GM23338 (cell line): ENCODE data around the gene ZBP1. TPM values are rescaled to one million over a fixed set of nuclear protein-coding genes. Genes with fewer than 3 reads are reported as not detected.

Experiments
- ATAC-seq: fragments of 200-7000 bp; cut with Tn5 transposase; 3 replicates; pipeline ENCODE4 v1.9.1; 2020
- DNase-seq: peaks from one replicate; pipeline ENCODE4 v3.0.0-alpha.2; 2015; ENCODE audit warnings: low spot score
- H2AFZ ChIP-seq: fragments of 200-600 bp; sonication (generic); 2 replicates; pipeline ENCODE4 v1.8.0; 2016; ENCODE audit warnings: antibody characterized with exemption, mild to moderate bottlenecking, moderate library complexity
- H3F3A ChIP-seq: fragments of 200-600 bp; sonication (generic); replicated peaks from 2 replicates; pipeline ENCODE4 v1.8.0; 2017; ENCODE audit warnings: antibody characterized with exemption, mixed run types, low read depth
- H3K27ac ChIP-seq: fragments of 200-600 bp; sonication (generic); 2 replicates; pipeline ENCODE4 v1.6.1; 2016; ENCODE audit warnings: low read depth
- H3K27me3 ChIP-seq: fragments of 200-600 bp; sonication (generic); 2 replicates; pipeline ENCODE4 v1.8.0; 2016; ENCODE audit warnings: mild to moderate bottlenecking, mixed run types, moderate library complexity; ENCODE audit not compliant: insufficient read depth
- H3K36me3 ChIP-seq: fragments of 200-600 bp; sonication (generic); 2 replicates; pipeline ENCODE4 v1.8.0; 2016; ENCODE audit warnings: mild to moderate bottlenecking; ENCODE audit not compliant: insufficient read depth
- H3K4me1 ChIP-seq: fragments of 200-600 bp; sonication (generic); 2 replicates; pipeline ENCODE4 v1.8.0; 2016; ENCODE audit warnings: mild to moderate bottlenecking, moderate library complexity; ENCODE audit not compliant: insufficient read depth
- H3K4me2 ChIP-seq: fragments of 200-600 bp; sonication (generic); 2 replicates; pipeline ENCODE4 v1.7.1; 2017; ENCODE audit warnings: mixed run types
- H3K4me3 ChIP-seq: fragments of 200-600 bp; sonication (generic); 2 replicates; pipeline ENCODE4 v1.6.1; 2016; ENCODE audit warnings: mixed run types
- H3K79me2 ChIP-seq: fragments of 200-600 bp; sonication (generic); replicated peaks from 2 replicates; pipeline ENCODE4 v1.8.0; 2017; ENCODE audit warnings: mild to moderate bottlenecking; ENCODE audit not compliant: insufficient read depth
- H3K9me2 ChIP-seq: fragments of 200-600 bp; sonication (generic); 2 replicates; pipeline ENCODE4 v1.8.0; 2017; ENCODE audit not compliant: insufficient read depth
- H4K20me1 ChIP-seq: fragments of 200-600 bp; sonication (generic); replicated peaks from 2 replicates; pipeline ENCODE4 v1.8.0; 2017; ENCODE audit warnings: mild to moderate bottlenecking; ENCODE audit not compliant: insufficient read depth
- H3K27ac Mint-ChIP-seq: 2 replicates; pipeline ENCODE4 v1.8.0; 2020; ENCODE audit warnings: inconsistent platforms, mild to moderate bottlenecking, moderate library complexity, mixed read lengths
- H3K27me3 Mint-ChIP-seq: 3 replicates; pipeline ENCODE4 v1.8.0; 2022; ENCODE audit warnings: low read depth, mild to moderate bottlenecking, moderate library complexity, mixed read lengths, inconsistent platforms; ENCODE audit not compliant: insufficient read depth, poor library complexity
- H3K36me3 Mint-ChIP-seq: 3 replicates; pipeline ENCODE4 v1.8.0; 2021; ENCODE audit warnings: low read depth, mild to moderate bottlenecking, inconsistent platforms, moderate library complexity, mixed read lengths
- H3K4me1 Mint-ChIP-seq: 3 replicates; pipeline ENCODE4 v1.8.0; 2020; ENCODE audit warnings: mild to moderate bottlenecking, inconsistent platforms, mixed read lengths
- H3K4me3 Mint-ChIP-seq: 3 replicates; pipeline ENCODE4 v1.8.0; 2021; ENCODE audit warnings: moderate library complexity, mild to moderate bottlenecking, inconsistent platforms, mixed read lengths
- H3K9me3 Mint-ChIP-seq: 3 replicates; pipeline ENCODE4 v1.8.0; 2020; ENCODE audit warnings: moderate library complexity, mild to moderate bottlenecking, inconsistent platforms, mixed read lengths
- CREB1 ChIP-seq: fragments of 250-450 bp; sonication (Bioruptor Pico); IDR thresholded peaks from 2 replicates; pipeline ENCODE4 v1.5.0; 2020; ENCODE audit warnings: low read depth, mild to moderate bottlenecking, moderate library complexity
- EZH2 ChIP-seq: fragments of 200-600 bp; sonication (generic); IDR thresholded peaks from one replicate; pipeline ENCODE4 v1.8.0; 2017; ENCODE audit warnings: antibody characterized with exemption, mild to moderate bottlenecking, low read depth; ENCODE audit not compliant: unreplicated experiment
- EZH2phosphoT487 ChIP-seq: fragments of 200-600 bp; sonication (generic); IDR thresholded peaks from one replicate; pipeline ENCODE4 v1.8.1; 2018; ENCODE audit warnings: antibody characterized with exemption; ENCODE audit not compliant: unreplicated experiment
- JUNB ChIP-seq: IDR thresholded peaks from one replicate; pipeline ENCODE4 v1.6.1; 2016; ENCODE audit warnings: antibody characterized with exemption; ENCODE audit not compliant: unreplicated experiment
- NANOG ChIP-seq: IDR thresholded peaks from 2 replicates; pipeline ENCODE4 v1.6.1; 2016; ENCODE audit warnings: antibody characterized with exemption, borderline replicate concordance
- POLR2AphosphoS5 ChIP-seq: IDR thresholded peaks from 2 replicates; pipeline ENCODE4 v1.6.1; 2016; ENCODE audit warnings: antibody characterized with exemption, low read depth
- STAT1 ChIP-seq: IDR thresholded peaks from one replicate; pipeline ENCODE4 v1.6.1; 2016; ENCODE audit warnings: antibody characterized with exemption; ENCODE audit not compliant: unreplicated experiment
- ZNF114 ChIP-seq: fragments of 250-450 bp; sonication (Bioruptor Pico); IDR thresholded peaks from 2 replicates; pipeline ENCODE4 v1.5.0; 2020; ENCODE audit warnings: mild to moderate bottlenecking, moderate library complexity
- ZNF331 ChIP-seq: fragments of 250-450 bp; sonication (Bioruptor Pico); IDR thresholded peaks from 2 replicates; pipeline ENCODE4 v1.5.0; 2020; ENCODE audit warnings: low read depth, mild to moderate bottlenecking, moderate library complexity
- polyA plus RNA-seq: library from polyadenylated mRNA; unstranded; fragments of >200 nt; fragmentation: Nextera tagmentation; extraction: Ambion mirVana; gene quantifications from 2 replicates; pipeline ENCODE4 v1.2.1, GENCODE V29; 2016
- total RNA-seq: library from RNA; depleted of rRNA; stranded (reverse); fragments of >200 nt; shearing (Covaris generic); gene quantifications from 2 replicates; pipeline ENCODE4 v1.2.3, GENCODE V29; 2014
- TF ChIP-seq, protein P1 (sequence below): IDR thresholded peaks from 2 replicates; pipeline ENCODE4 v1.6.1; 2016; ENCODE audit warnings: antibody characterized with exemption
- TF ChIP-seq, protein P2 (sequence below): IDR thresholded peaks from one replicate; pipeline ENCODE4 v1.6.1; 2018; ENCODE audit warnings: antibody characterized with exemption; ENCODE audit not compliant: unreplicated experiment
- TF ChIP-seq, protein P3 (sequence below): fragments of 250-450 bp; sonication (Bioruptor Pico); IDR thresholded peaks from 2 replicates; pipeline ENCODE4 v1.5.0; 2020; ENCODE audit warnings: mild to moderate bottlenecking, moderate library complexity
- TF ChIP-seq, protein P4 (sequence below), 2 experiments: fragments of 200-600 bp in 1 of 2; sonication (generic) in 1 of 2; conservative IDR thresholded peaks; 2 replicates each; pipeline versions ENCODE4 v1.5.1 to v1.6.1; 2016 to 2017; ENCODE audit warnings: antibody characterized with exemption in 2 of 2, low read depth in 2 of 2, mild to moderate bottlenecking in 2 of 2, moderate library complexity in 1 of 2

Gene ZBP1
- total and polyA plus RNA-seq, 2 experiments from 2014 or later: not detected

DNA sequence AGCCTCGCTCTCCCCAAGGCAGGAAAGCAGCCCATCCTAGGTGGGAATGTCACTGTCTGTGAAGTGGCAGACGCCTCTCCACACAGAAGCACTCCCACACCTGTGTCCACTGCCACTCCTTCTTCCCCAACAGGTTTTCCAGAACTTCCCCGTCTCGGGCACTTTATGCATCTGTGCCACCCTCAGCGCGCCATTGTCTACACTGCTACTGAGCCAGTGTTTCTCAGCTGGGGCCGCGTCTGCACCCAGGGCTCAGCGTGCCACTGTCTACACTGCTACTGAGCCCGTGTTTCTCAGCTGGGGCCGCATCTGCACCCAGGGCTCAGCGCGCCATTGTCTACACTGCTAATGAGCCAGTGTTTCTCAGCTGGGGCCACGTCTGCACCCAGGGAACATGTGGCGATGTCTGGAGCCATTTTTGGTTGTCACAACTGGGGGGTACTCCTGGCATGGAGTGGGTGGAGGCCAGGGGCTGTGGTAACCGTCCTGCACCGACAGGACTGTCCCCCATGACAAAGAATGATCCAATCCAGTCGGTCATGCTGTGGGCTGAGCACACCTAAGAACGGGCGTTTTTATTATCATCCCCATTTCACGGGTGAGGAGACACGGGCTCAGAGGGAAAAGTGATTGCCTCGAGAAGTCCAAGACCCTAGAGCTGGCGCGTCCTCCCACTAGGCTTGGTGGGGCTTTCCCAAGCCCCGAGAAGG lies 41.7 kb upstream of the ZBP1 start:
- Mint-ChIP-seq H3K27me3 (peaks cover 17% of the 10 kb centered on the region), H3K4me3 (no peak overlapping the region), H3K4me1 (peaks cover 25% of the 10 kb centered on the region), H3K36me3 (peaks cover 16% of the 10 kb centered on the region), H3K27ac (peak overlapping the region; percentile 21; the same call in 1 of the 2 replicates), H3K9me3 (no peaks in the 10 kb centered on the region; the same call in 2 of the 3 replicates)
- Histone ChIP-seq H4K20me1 (peaks cover 16% of the 10 kb centered on the region; the same call in 1 of the 2 replicates), H3K4me2 (no peak overlapping the region), H3K27me3 (no peaks in the 10 kb centered on the region), H2AFZ (no peak overlapping the region), H3K9me2 (no peaks in the 10 kb centered on the region), H3K4me1 (no peaks in the 10 kb centered on the region; the same call in 1 of the 2 replicates), H3K27ac (no peak overlapping the region), H3F3A (no peaks in the 10 kb centered on the region), H3K36me3 (no peaks in the 10 kb centered on the region), H3K4me3 (no peak overlapping the region), H3K79me2 (peaks cover 53% of the 10 kb centered on the region)
- TF ChIP-seq, protein P1, sequence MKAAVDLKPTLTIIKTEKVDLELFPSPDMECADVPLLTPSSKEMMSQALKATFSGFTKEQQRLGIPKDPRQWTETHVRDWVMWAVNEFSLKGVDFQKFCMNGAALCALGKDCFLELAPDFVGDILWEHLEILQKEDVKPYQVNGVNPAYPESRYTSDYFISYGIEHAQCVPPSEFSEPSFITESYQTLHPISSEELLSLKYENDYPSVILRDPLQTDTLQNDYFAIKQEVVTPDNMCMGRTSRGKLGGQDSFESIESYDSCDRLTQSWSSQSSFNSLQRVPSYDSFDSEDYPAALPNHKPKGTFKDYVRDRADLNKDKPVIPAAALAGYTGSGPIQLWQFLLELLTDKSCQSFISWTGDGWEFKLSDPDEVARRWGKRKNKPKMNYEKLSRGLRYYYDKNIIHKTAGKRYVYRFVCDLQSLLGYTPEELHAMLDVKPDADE: no peak
- TF ChIP-seq POLR2AphosphoS5 (no peak), ZNF331 (CRISPR knock-in tag) (no peak), CREB1 (CRISPR knock-in tag) (no peak), EZH2 (no peak), NANOG (no peak), JUNB (no peak), ZNF114 (no peak), STAT1 (no peak), EZH2phosphoT487 (no peak)
- TF ChIP-seq, protein P2, sequence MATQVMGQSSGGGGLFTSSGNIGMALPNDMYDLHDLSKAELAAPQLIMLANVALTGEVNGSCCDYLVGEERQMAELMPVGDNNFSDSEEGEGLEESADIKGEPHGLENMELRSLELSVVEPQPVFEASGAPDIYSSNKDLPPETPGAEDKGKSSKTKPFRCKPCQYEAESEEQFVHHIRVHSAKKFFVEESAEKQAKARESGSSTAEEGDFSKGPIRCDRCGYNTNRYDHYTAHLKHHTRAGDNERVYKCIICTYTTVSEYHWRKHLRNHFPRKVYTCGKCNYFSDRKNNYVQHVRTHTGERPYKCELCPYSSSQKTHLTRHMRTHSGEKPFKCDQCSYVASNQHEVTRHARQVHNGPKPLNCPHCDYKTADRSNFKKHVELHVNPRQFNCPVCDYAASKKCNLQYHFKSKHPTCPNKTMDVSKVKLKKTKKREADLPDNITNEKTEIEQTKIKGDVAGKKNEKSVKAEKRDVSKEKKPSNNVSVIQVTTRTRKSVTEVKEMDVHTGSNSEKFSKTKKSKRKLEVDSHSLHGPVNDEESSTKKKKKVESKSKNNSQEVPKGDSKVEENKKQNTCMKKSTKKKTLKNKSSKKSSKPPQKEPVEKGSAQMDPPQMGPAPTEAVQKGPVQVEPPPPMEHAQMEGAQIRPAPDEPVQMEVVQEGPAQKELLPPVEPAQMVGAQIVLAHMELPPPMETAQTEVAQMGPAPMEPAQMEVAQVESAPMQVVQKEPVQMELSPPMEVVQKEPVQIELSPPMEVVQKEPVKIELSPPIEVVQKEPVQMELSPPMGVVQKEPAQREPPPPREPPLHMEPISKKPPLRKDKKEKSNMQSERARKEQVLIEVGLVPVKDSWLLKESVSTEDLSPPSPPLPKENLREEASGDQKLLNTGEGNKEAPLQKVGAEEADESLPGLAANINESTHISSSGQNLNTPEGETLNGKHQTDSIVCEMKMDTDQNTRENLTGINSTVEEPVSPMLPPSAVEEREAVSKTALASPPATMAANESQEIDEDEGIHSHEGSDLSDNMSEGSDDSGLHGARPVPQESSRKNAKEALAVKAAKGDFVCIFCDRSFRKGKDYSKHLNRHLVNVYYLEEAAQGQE: no peak
- TF ChIP-seq, protein P3, sequence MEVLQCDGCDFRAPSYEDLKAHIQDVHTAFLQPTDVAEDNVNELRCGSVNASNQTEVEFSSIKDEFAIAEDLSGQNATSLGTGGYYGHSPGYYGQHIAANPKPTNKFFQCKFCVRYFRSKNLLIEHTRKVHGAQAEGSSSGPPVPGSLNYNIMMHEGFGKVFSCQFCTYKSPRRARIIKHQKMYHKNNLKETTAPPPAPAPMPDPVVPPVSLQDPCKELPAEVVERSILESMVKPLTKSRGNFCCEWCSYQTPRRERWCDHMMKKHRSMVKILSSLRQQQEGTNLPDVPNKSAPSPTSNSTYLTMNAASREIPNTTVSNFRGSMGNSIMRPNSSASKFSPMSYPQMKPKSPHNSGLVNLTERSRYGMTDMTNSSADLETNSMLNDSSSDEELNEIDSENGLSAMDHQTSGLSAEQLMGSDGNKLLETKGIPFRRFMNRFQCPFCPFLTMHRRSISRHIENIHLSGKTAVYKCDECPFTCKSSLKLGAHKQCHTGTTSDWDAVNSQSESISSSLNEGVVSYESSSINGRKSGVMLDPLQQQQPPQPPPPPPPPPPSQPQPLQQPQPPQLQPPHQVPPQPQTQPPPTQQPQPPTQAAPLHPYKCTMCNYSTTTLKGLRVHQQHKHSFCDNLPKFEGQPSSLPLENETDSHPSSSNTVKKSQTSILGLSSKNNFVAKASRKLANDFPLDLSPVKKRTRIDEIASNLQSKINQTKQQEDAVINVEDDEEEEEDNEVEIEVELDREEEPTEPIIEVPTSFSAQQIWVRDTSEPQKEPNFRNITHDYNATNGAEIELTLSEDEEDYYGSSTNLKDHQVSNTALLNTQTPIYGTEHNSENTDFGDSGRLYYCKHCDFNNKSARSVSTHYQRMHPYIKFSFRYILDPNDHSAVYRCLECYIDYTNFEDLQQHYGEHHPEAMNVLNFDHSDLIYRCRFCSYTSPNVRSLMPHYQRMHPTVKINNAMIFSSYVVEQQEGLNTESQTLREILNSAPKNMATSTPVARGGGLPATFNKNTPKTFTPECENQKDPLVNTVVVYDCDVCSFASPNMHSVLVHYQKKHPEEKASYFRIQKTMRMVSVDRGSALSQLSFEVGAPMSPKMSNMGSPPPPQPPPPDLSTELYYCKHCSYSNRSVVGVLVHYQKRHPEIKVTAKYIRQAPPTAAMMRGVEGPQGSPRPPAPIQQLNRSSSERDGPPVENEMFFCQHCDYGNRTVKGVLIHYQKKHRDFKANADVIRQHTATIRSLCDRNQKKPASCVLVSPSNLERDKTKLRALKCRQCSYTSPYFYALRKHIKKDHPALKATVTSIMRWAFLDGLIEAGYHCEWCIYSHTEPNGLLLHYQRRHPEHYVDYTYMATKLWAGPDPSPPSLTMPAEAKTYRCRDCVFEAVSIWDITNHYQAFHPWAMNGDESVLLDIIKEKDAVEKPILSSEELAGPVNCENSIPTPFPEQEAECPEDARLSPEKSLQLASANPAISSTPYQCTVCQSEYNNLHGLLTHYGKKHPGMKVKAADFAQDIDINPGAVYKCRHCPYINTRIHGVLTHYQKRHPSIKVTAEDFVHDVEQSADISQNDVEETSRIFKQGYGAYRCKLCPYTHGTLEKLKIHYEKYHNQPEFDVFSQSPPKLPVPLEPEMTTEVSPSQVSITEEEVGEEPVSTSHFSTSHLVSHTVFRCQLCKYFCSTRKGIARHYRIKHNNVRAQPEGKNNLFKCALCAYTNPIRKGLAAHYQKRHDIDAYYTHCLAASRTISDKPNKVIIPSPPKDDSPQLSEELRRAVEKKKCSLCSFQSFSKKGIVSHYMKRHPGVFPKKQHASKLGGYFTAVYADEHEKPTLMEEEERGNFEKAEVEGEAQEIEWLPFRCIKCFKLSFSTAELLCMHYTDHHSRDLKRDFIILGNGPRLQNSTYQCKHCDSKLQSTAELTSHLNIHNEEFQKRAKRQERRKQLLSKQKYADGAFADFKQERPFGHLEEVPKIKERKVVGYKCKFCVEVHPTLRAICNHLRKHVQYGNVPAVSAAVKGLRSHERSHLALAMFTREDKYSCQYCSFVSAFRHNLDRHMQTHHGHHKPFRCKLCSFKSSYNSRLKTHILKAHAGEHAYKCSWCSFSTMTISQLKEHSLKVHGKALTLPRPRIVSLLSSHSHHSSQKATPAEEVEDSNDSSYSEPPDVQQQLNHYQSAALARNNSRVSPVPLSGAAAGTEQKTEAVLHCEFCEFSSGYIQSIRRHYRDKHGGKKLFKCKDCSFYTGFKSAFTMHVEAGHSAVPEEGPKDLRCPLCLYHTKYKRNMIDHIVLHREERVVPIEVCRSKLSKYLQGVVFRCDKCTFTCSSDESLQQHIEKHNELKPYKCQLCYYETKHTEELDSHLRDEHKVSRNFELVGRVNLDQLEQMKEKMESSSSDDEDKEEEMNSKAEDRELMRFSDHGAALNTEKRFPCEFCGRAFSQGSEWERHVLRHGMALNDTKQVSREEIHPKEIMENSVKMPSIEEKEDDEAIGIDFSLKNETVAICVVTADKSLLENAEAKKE: no peak
- TF ChIP-seq, protein P4, sequence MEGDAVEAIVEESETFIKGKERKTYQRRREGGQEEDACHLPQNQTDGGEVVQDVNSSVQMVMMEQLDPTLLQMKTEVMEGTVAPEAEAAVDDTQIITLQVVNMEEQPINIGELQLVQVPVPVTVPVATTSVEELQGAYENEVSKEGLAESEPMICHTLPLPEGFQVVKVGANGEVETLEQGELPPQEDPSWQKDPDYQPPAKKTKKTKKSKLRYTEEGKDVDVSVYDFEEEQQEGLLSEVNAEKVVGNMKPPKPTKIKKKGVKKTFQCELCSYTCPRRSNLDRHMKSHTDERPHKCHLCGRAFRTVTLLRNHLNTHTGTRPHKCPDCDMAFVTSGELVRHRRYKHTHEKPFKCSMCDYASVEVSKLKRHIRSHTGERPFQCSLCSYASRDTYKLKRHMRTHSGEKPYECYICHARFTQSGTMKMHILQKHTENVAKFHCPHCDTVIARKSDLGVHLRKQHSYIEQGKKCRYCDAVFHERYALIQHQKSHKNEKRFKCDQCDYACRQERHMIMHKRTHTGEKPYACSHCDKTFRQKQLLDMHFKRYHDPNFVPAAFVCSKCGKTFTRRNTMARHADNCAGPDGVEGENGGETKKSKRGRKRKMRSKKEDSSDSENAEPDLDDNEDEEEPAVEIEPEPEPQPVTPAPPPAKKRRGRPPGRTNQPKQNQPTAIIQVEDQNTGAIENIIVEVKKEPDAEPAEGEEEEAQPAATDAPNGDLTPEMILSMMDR (conservative IDR thresholded peaks at IDR 0.05; ENCODE audit: low read depth in 2 of 2): no peak
- DNase-seq: no peak
- no peak for ATAC-seq
